Gastroesophageal sphincter (tissue), 4 donors: ENCODE results near the gene CCDC186. TPM values are rescaled to one million over a fixed set of nuclear protein-coding genes. Genes with fewer than 3 reads are reported as not detected.

Experiments used
- ATAC-seq: fragments of 150-250 bp; one replicate; pipeline ENCODE4 v1.9.1; 2016; ENCODE audit warnings: mild to moderate bottlenecking, moderate library complexity
- H3K27ac ChIP-seq, 4 donors: fragments of 200-600 bp; sonication (generic) in 3 of 4; 1 replicate in 3 of 4; 2 replicates in 1 of 4; pipeline ENCODE4 v1.5.1; 2016 to 2019
- H3K27me3 ChIP-seq: fragments of 200-600 bp; sonication (generic); one replicate; pipeline ENCODE4 v1.5.1; 2019
- H3K36me3 ChIP-seq, 2 donors: fragments of 200-600 bp; sonication (generic); one replicate each; pipeline ENCODE4 v1.5.1; 2019; ENCODE audit warnings: control low read depth in 1 of 2
- H3K4me1 ChIP-seq, 3 donors: fragments of 200-600 bp; sonication (generic); 1 replicate in 2 of 3; 2 replicates in 1 of 3; pipeline ENCODE4 v1.5.1; 2016 to 2019; ENCODE audit warnings: control low read depth in 2 of 3
- H3K4me3 ChIP-seq, 2 donors: fragments of 200-600 bp; sonication (generic); one replicate each; pipeline ENCODE4 v1.5.1; 2019; ENCODE audit warnings: mild to moderate bottlenecking in 1 of 2, moderate library complexity in 1 of 2
- H3K9me3 ChIP-seq, 3 donors: fragments of 200-600 bp; sonication (generic); one replicate each; pipeline ENCODE4 v1.5.1; 2017 to 2019; ENCODE audit warnings: control low read depth in 2 of 3
- CTCF ChIP-seq, 4 experiments: fragments of 200-600 bp in 2 of 4; fragments of 450-650 bp in 2 of 4; sonication (generic) in 1 of 4; IDR thresholded peaks; one replicate each; pipeline ENCODE4 v1.5.1; 2017 to 2019; ENCODE audit warnings: antibody characterized with exemption in 4 of 4, mild to moderate bottlenecking in 2 of 4, moderate library complexity in 2 of 4
- EP300 ChIP-seq: sonication (generic); formaldehyde crosslinking; IDR thresholded peaks from one replicate; pipeline ENCODE4 v1.6.1; 2017; ENCODE audit warnings: antibody characterized with exemption, mild to moderate bottlenecking
- POLR2A ChIP-seq, 2 donors: fragments of 450-650 bp; IDR thresholded peaks; one replicate each; pipeline ENCODE4 v1.6.1; 2017; ENCODE audit warnings: antibody characterized with exemption in 2 of 2, mild to moderate bottlenecking in 2 of 2, moderate library complexity in 1 of 2
- POLR2AphosphoS5 ChIP-seq: sonication (generic); formaldehyde crosslinking; IDR thresholded peaks from one replicate; pipeline ENCODE4 v1.6.1; 2017; ENCODE audit warnings: antibody characterized with exemption
- WGBS, 2 donors: methylation state at CpG; one replicate each; pipeline ENCODE4 v1.1.5; 2018; ENCODE audit warnings: low coverage in 1 of 2; 5-methylcytosine and 5-hydroxymethylcytosine counted together
- total RNA-seq, 4 donors: library from RNA; depleted of rRNA; stranded (reverse); fragments of >200 nt; gene quantifications; one replicate each; pipeline ENCODE4 v1.1.0, GENCODE V29; 2016

CCDC186 gene
- total RNA-seq, 4 donors from 2014 or later: 15.8 to 24.7 (median 20.4) TPM

GRCh38 chr10:114095559-114096337 lies 78.3 kb downstream of the CCDC186 start:
- Histone ChIP-seq H3K9me3 (no peaks in the 10 kb centered on the region), H3K27ac (no peak overlapping the region), H3K36me3 (no peaks in the 10 kb centered on the region), H3K4me3 (no peak overlapping the region), H3K27me3 (no peaks in the 10 kb centered on the region), H3K4me1 (peaks cover 0 to 6% (median 0%) of the 10 kb centered on the region in 3 donors)
- no peak for ATAC-seq
- WGBS, 2 donors: 65 to 86% methylated on average over 13 of the region's 13 CpGs
- TF ChIP-seq EP300: no peak
- no peak for TF ChIP-seq CTCF (IDR thresholded peaks at IDR 0.05)
- no peak for TF ChIP-seq POLR2A (IDR thresholded peaks at IDR 0.05)
- TF ChIP-seq POLR2AphosphoS5: no peak

- no peaks in the 10 kb centered on the region for H3K4me1 ChIP-seq
- TF ChIP-seq POLR2AphosphoS5 (no peak), POLR2A (IDR thresholded peaks at IDR 0.05) (no peak), EP300 (no peak), CTCF (IDR thresholded peaks at IDR 0.05) (no peak)
- no peak overlapping the region for H3K4me3 ChIP-seq
- ATAC-seq: no peak
- H3K9me3 ChIP-seq: no peaks in the 10 kb centered on the region
- 100% methylated on average over 1 to 2 of the region's 3 CpGs for WGBS, 2 donors
- H3K36me3 ChIP-seq: no peaks in the 10 kb centered on the region
- H3K27ac ChIP-seq: no peak overlapping the region
- H3K27me3 ChIP-seq: no peaks in the 10 kb centered on the region
These were observed 79.2 kb downstream of the CCDC186 start for GRCh38 chr10:114094795-114095194.

- WGBS, 2 donors: 83% methylated on average over 4 of the region's 4 CpGs; no CpG with 5 or more reads in 1 of the 2 donors
- Histone ChIP-seq H3K4me1 (no peaks in the 10 kb centered on the region), H3K36me3 (no peaks in the 10 kb centered on the region), H3K27me3 (no peaks in the 10 kb centered on the region), H3K9me3 (no peaks in the 10 kb centered on the region), H3K27ac (no peak overlapping the region), H3K4me3 (no peak overlapping the region)
- TF ChIP-seq POLR2A (IDR thresholded peaks at IDR 0.05): no peak
- no peak for TF ChIP-seq POLR2AphosphoS5
- no peak for TF ChIP-seq CTCF (IDR thresholded peaks at IDR 0.05)
- no peak for TF ChIP-seq EP300
- ATAC-seq: no peak
These were observed 86.3 kb downstream of the CCDC186 start for GRCh38 chr10:114087655-114088054.

- Histone ChIP-seq H3K4me1 (no peaks in the 10 kb centered on the region), H3K36me3 (no peaks in the 10 kb centered on the region), H3K27ac (no peak overlapping the region), H3K27me3 (no peaks in the 10 kb centered on the region), H3K4me3 (no peak overlapping the region), H3K9me3 (no peaks in the 10 kb centered on the region)
- ATAC-seq: no peak
- TF ChIP-seq POLR2AphosphoS5: no peak
- TF ChIP-seq CTCF (IDR thresholded peaks at IDR 0.05): no peak
- TF ChIP-seq POLR2A (IDR thresholded peaks at IDR 0.05): no peak
- TF ChIP-seq EP300: no peak
- 88 to 89% methylated on average over 3 of the region's 5 CpGs for WGBS, 2 donors
These were observed 86.7 kb downstream of the CCDC186 start for GRCh38 chr10:114087255-114087654.

- TF ChIP-seq CTCF (IDR thresholded peaks at IDR 0.05) (no peak), POLR2A (IDR thresholded peaks at IDR 0.05) (no peak), POLR2AphosphoS5 (no peak), EP300 (no peak)
- H3K9me3 ChIP-seq: no peaks in the 10 kb centered on the region
- H3K4me1 ChIP-seq: no peaks in the 10 kb centered on the region
- ATAC-seq: no peak
- WGBS, 2 donors: 88 to 95% methylated on average over 1 to 2 of the region's 4 CpGs
- no peaks in the 10 kb centered on the region for H3K27me3 ChIP-seq
- no peak overlapping the region for H3K4me3 ChIP-seq
- H3K36me3 ChIP-seq: no peaks in the 10 kb centered on the region
- H3K27ac ChIP-seq: no peak overlapping the region
These were observed 89.8 kb downstream of the CCDC186 start for GRCh38 chr10:114084215-114084614.
